ENCODE results near the gene MGME1. TPM values are rescaled to one million over a fixed set of nuclear protein-coding genes. Genes with fewer than 3 reads are reported as not detected.
"Not testable (repeated sequence)": the region's sequence is repeated elsewhere in the genome, so short reads cannot be mapped to it uniquely, and the experiment has no call there.

MGME1 gene
- total RNA-seq, 4 donors from 2014 or later = 5.8 to 12.3 (median 7.3) TPM

- TF ChIP-seq CTCF (IDR thresholded peaks at IDR 0.05) = no peak
- no peak for ATAC-seq (ENCODE audit: low FRiP score)
- no peak for DNase-seq (ENCODE audit: low spot score)
Observed at GRCh38 chr20:18020931-18021330, 52.1 kb downstream of the MGME1 start.

GRCh38 chr20:18024606-18025127 lies 55.8 kb downstream of the MGME1 start:
- no peak for TF ChIP-seq CTCF (IDR thresholded peaks at IDR 0.05)
- ATAC-seq (ENCODE audit: low FRiP score) (no peak), DNase-seq (ENCODE audit: low spot score) (no peak)

- not testable (repeated sequence) for DNase-seq (ENCODE audit: low spot score); ATAC-seq (ENCODE audit: low FRiP score)
Observed at GRCh38 chr20:18027011-18027410, 58.2 kb downstream of the MGME1 start.

- ATAC-seq (ENCODE audit: low FRiP score) (no peak), DNase-seq (ENCODE audit: low spot score) (no peak)
Observed at GRCh38 chr20:18030020-18030419, 61.2 kb downstream of the MGME1 start.

GRCh38 chr20:18031050-18031449 lies 62.2 kb downstream of the MGME1 start:
- DNase-seq (ENCODE audit: low spot score) = no peak
- no peak for TF ChIP-seq CTCF (IDR thresholded peaks at IDR 0.05)
- no peak for ATAC-seq (ENCODE audit: low FRiP score)

More at GRCh38 chr20:18030020-18030419, 61.2 kb downstream of the MGME1 start:
- no peak for TF ChIP-seq CTCF (IDR thresholded peaks at IDR 0.05)

GRCh38 chr20:18031888-18032509 lies 63.2 kb downstream of the MGME1 start:
- DNase-seq (ENCODE audit: low spot score) (no peak), ATAC-seq (ENCODE audit: low FRiP score) (no peak)
- no peak for TF ChIP-seq CTCF (IDR thresholded peaks at IDR 0.05)

- DNase-seq (ENCODE audit: low spot score) = no peak
- no peak for ATAC-seq (ENCODE audit: low FRiP score)
- TF ChIP-seq CTCF (IDR thresholded peaks at IDR 0.05) = no peak
Observed at GRCh38 chr20:18032977-18033892, 64.4 kb downstream of the MGME1 start.

Data from omental fat pad (tissue), 4 donors.